SK-N-SH (cell line): ENCODE results near the gene SCARB1.

Experiments
- CHD2 ChIP-seq: fragments of 150-350 bp; IDR thresholded peaks from 2 replicates; pipeline ENCODE4 v1.6.1; 2018; ENCODE audit warnings: low read length; ENCODE audit not compliant: partially characterized antibody
- CTCF ChIP-seq: fragments of 200-600 bp; sonication (generic); IDR thresholded peaks from 2 replicates; pipeline ENCODE4 v1.6.1; 2017; ENCODE audit warnings: antibody characterized with exemption, mild to moderate bottlenecking, moderate library complexity
- EP300 ChIP-seq, 2 experiments: IDR thresholded peaks; 2 replicates each; pipeline versions ENCODE4 v1.4.0 to v1.6.1; 2012; ENCODE audit warnings: borderline replicate concordance in 1 of 2, low read depth in 1 of 2, low read length in 1 of 2
- EZH2phosphoT487 ChIP-seq: fragments of 200-600 bp; sonication (generic); IDR thresholded peaks from 2 replicates; pipeline ENCODE4 v1.6.1; 2017; ENCODE audit warnings: low read depth, mixed run types, mild to moderate bottlenecking, antibody characterized with exemption, moderate library complexity, borderline replicate concordance
- FOSL2 ChIP-seq: IDR thresholded peaks from 2 replicates; pipeline ENCODE4 v1.4.0; 2012; ENCODE audit warnings: low read depth, mild to moderate bottlenecking, moderate library complexity, borderline replicate concordance
- JUND ChIP-seq: IDR thresholded peaks from 2 replicates; pipeline ENCODE4 v1.4.0; 2012
- NRF1 ChIP-seq: IDR thresholded peaks from 2 replicates; pipeline ENCODE4 v1.6.1; 2012; ENCODE audit warnings: low read depth, mild to moderate bottlenecking, low read length
- POLR2AphosphoS5 ChIP-seq: IDR thresholded peaks from 2 replicates; pipeline ENCODE4 v1.6.1; 2012; ENCODE audit warnings: low read depth, low read length
- REST ChIP-seq: IDR thresholded peaks from 2 replicates; pipeline ENCODE4 v1.6.1; 2012; ENCODE audit warnings: mild to moderate bottlenecking, low read depth, low read length, moderate library complexity
- RXRA ChIP-seq: IDR thresholded peaks from 2 replicates; pipeline ENCODE4 v1.4.0; 2012; ENCODE audit warnings: low read depth, mild to moderate bottlenecking, borderline replicate concordance
- SIN3A ChIP-seq: IDR thresholded peaks from 2 replicates; pipeline ENCODE4 v1.6.1; 2012; ENCODE audit warnings: low read depth, mild to moderate bottlenecking, low read length, moderate library complexity, borderline replicate concordance
- USF1 ChIP-seq: IDR thresholded peaks from 2 replicates; pipeline ENCODE4 v1.4.0; 2012; ENCODE audit warnings: low read depth, borderline replicate concordance
- ZBTB33 ChIP-seq: IDR thresholded peaks from 2 replicates; pipeline ENCODE4 v1.4.0; 2012; ENCODE audit warnings: low read depth, borderline replicate concordance

GRCh38 chr12:124727922-124728321 is 135.7 kb downstream of the SCARB1 start:
- TF ChIP-seq EP300 (IDR thresholded peaks at IDR 0.05; ENCODE audit: borderline replicate concordance in 1 of 2, low read depth in 1 of 2, low read length in 1 of 2) = no peak
- TF ChIP-seq JUND = no peak
- TF ChIP-seq CTCF = no peak
- TF ChIP-seq FOSL2 = no peak
- TF ChIP-seq USF1 = no peak
- TF ChIP-seq REST = no peak
- TF ChIP-seq SIN3A = no peak
- no peak for TF ChIP-seq ZBTB33
- no peak for TF ChIP-seq NRF1
- no peak for TF ChIP-seq RXRA
- TF ChIP-seq EZH2phosphoT487 = no peak
- no peak for TF ChIP-seq POLR2AphosphoS5
- TF ChIP-seq CHD2 = no peak
